HG03558 (cell line): ENCODE results near the gene ISOC2.

ENCODE experiments used
- ATAC-seq: cut with Tn5 transposase; IDR thresholded peaks from one replicate; pipeline ENCODE4 v1.9.1; 2021; ENCODE audit warnings: moderate number of reproducible peaks; ENCODE audit not compliant: unreplicated experiment; ENCODE audit errors: extremely low read depth

ISOC2 gene

DNA sequence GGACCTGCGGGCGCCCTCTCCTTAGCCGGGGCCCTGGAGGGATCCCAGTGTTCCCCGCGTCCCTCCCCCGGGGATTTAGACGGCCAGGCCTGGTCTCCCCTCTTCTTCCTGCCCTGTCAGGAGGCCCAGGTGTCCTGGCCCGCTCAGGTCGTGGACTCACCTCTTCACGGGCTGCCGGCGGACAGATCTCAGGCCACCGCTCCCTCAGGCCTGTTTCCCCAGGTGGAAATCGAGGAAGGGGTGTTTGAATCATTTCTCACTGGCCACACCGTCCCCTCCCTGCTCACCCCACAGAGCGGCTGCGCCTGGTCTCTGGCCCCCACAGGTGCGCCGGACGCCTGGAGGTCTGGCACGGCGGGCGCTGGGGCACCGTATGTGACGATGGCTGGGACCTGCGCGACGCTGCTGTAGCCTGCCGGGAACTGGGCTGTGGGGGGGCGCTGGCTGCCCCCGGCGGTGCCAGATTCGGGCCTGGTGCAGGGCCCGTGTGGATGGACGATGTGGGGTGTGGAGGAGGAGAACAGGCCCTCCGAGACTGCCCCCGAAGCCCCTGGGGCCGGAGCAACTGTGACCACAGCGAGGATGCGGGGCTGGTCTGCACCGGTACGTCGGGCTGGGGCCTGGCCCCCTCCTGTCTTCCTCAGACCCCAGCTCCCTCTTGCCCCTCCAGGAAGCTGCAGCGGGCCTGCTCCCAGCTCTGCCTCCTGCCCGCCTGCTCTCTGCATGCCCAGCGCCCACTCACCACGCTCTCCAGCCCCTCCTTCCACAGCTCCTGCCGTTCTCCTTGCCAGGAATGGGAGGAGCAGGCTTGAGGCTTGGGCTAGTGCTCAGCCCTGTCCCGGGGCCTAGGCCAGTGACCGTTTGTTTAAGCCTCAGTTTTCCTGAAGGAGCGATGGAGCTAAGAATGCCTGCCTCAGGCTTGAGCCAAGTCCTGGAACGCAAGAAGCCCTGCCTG, 29.3 kb upstream of the ISOC2 start:
- no peak for ATAC-seq

DNA sequence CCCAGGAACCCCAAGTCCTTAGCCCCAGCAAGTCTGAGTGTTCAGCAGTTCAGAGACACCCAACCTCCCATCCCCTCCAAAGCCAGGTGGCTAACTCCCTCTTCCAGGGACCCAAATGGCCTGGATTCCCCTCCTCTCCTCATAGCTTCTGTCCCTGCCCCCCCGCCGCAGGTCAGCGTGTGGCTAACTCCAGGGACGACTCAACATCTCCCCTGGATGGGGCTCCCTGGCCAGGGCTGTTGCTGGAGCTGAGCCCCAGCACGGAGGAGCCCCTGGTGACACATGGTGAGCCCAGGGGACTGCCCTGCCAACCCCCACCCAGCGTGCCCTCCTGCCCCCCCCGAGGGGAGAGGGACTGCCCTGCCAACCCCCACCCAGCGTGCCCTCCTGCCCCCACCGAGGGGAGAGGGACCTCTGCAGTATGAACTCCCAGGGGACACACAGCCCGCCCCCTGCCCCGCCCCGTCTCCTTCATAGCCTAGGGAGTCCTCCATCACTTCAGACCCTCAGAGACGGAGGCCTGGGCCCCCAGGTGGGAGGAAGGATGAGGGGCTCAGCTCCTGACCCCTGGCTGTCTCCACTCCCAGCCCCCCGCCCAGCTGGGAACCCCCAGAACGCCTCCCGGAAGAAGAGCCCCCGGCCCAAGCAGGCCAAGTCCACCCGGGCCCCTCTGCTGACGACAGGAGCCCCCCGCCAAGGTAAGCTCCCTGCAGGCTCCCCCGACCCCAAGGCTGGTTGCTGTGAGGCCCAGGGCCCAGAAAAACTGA, 28.5 kb upstream of the ISOC2 start:
- ATAC-seq = no peak

- no peak for ATAC-seq
Observed at GRCh38 chr19:55488986-55489710, 27.7 kb upstream of the ISOC2 start.

- no peak for ATAC-seq
Observed at GRCh38 chr19:55487924-55488687, 26.7 kb upstream of the ISOC2 start, which contains the start of gene SSC5D. Gene SSC5D (plus strand): TSS chr19:55488436. CDS start chr19:55488590, 154 bp downstream.

- no peak for ATAC-seq
Observed at GRCh38 chr19:55486971-55487923, 25.8 kb upstream of the ISOC2 start.

- no peak for ATAC-seq
Observed at GRCh38 chr19:55486043-55486970, 24.9 kb upstream of the ISOC2 start.

DNA sequence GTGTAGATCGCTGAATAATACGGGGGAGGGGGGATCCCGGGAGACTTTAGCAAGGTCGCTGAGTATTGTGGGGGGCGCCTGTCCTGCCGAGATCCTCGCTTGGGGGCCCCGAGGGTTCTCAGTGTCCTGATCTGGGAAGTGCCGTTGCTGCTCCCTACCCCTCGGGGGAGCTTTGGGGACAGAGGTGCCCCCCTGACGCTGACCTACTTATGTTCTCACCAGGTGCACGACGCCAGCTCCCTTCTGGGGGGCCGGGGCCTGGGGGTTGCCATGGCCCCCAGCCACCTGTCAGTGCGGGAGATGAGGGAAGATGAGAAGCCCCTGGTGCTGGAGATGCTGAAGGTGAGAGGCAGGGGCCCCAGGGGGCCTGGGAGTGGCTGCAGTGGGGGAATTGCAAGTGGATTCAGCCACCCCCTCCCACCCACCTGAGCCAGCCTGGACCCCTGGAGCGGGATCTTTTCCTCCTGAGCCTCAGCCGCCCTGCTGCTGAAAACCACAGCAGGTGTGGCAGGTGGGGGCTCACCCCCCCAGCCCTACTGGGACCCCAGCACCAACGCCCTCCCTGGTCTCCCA, 24.1 kb upstream of the ISOC2 start:
- no peak for ATAC-seq

DNA sequence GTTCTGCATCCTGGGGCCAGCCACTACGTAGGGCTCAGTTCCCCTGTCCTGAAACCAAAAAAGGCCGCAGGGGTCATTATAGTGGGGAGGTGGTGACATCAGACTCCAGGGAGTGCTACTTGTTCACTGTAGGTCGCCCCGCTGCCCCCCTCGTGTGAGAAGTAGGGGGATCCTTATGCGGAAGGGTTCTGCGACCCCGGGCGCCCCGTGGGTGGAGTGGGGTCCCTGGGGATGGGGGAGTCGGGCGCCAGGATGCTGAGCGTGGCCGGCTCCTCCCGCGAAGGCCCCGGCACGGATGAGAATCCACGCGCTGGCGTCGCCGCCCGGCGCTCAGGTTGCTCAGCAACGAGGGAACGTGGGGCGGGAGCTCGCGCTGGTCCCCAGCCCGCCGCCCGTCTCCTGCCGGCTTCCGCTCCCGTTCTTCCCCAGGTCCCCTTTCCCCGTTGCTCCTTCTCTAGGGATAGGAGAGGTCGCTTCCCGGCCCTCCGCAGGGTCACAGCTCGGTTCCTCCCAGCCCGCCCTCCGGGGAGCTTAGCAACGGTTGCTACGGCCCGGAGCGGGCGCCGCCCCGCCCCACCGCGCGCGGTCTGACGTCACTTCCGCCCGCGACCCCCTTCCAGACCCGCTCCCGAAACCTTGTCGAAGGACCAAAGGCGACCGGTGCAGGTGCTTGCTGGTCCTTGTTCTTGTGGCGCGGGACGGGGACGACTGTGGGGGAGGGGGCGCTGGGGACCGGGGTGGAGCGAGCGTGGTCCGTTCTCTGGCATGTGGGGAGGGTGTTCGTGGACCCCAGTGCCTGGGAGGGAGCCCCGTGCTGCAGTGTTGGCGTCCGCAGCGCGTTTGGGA, 23.4 kb upstream of the ISOC2 start, which contains the start of gene NAT14:
Gene NAT14 (plus strand): TSS at position 596 of the 846 bp plus-strand sequence. CDS start 521 bp downstream, outside the sequence.
- no peak for ATAC-seq

DNA sequence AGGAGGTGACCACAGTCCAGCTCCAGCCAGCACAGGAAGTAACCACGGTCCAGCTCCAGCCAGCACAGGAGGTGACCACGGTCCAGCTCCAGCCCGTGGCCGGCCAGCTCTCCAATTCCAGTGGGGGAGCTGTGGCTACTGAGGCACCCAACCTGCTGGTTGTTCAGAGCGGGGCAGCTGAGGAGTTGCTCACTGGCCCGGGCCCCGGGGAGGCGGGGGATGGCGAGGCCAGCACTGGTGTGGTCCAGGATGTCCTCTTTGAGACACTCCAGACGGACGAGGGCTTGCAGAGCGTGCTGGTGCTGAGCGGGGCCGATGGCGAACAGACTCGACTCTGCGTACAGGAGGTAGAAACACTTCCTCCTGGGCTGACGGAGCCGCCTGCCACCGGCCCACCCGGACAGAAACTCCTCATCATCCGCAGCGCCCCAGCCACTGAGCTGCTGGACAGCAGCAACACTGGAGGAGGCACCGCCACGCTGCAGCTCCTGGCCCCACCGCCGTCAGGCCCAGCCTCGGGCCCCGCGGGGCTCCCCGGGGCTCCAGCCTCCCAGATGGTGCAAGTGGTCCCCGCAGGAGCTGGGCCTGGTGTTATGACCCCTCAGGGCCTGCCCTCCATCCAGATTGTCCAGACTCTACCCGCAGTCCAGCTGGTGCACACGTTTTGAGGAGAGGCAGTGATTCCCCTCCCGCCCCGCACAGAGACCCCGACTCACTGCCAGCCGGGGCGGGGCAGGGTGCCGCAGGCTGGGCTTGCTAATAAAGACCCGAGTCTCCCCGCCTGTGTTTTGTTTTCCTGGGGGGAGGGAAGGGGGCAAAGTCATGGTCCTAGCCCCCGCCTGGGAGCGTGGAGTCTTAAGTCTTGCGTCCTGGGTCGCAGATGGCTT, 22.5 kb upstream of the ISOC2 start:
- ATAC-seq = no peak

- no peak for ATAC-seq
Observed at GRCh38 chr19:55482967-55483705, 21.7 kb upstream of the ISOC2 start.

- ATAC-seq = no peak
Observed at GRCh38 chr19:55482156-55482961, 20.9 kb upstream of the ISOC2 start.

DNA sequence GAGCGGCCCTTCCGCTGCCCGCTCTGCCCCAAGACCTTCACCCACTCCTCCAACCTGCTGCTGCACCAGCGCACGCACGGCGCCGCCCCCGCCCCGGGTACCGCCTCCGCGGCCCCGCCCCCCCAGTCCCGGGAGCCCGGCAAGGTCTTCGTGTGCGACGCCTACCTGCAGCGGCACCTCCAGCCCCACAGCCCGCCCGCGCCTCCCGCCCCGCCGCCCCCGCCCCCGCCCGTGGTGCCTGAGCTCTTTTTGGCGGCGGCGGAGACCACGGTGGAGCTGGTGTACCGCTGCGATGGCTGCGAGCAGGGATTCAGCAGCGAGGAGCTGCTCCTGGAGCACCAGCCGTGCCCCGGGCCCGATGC, 20.3 kb upstream of the ISOC2 start:
- no peak for ATAC-seq

- no peak for ATAC-seq
Observed at GRCh38 chr19:55481148-55481793, 19.8 kb upstream of the ISOC2 start.
